Mononuclear cell (primary cell): Measurements from ENCODE around the gene DGKZ. TPM values are rescaled to one million over a fixed set of nuclear protein-coding genes. Genes with fewer than 3 reads are reported as not detected.

Experiments used
- H3K27me3 ChIP-seq: 2 replicates; pipeline ENCODE4 v1.6.0; 2011; ENCODE audit warnings: low read length, control low read depth; ENCODE audit not compliant: insufficient read depth
- H3K4me1 ChIP-seq: 2 replicates; pipeline ENCODE4 v1.5.1; 2011; ENCODE audit warnings: mild to moderate bottlenecking, low read length, control low read depth; ENCODE audit not compliant: insufficient read depth
- H3K4me3 ChIP-seq: 2 replicates; pipeline ENCODE4 v1.5.1; 2011; ENCODE audit warnings: mild to moderate bottlenecking, low read length, moderate library complexity
- H3K9me3 ChIP-seq: 2 replicates; pipeline ENCODE4 v1.5.1; 2011; ENCODE audit warnings: low read depth, mild to moderate bottlenecking, control low read depth, low read length
- total RNA-seq: library from RNA; depleted of rRNA; stranded (reverse); fragments of >200 nt; gene quantifications from one replicate; pipeline ENCODE4 v1.2.3, GENCODE V29; 2012

DGKZ gene
- total RNA-seq, 1 donor: 90.6 TPM

- Histone ChIP-seq H3K27me3 (no peaks in the 10 kb centered on the region), H3K4me3 (peak overlapping the region; percentile 72), H3K9me3 (no peaks in the 10 kb centered on the region), H3K4me1 (peaks cover 93% of the 10 kb centered on the region)
Measured at GRCh38 chr11:46348566-46349401, 1.5 kb downstream of the DGKZ start.

- Histone ChIP-seq H3K9me3 (no peaks in the 10 kb centered on the region), H3K4me3 (no peak overlapping the region), H3K4me1 (peaks cover 87% of the 10 kb centered on the region), H3K27me3 (no peaks in the 10 kb centered on the region)
Measured at GRCh38 chr11:46350695-46351094, 3.4 kb downstream of the DGKZ start.

- no peak overlapping the region for H3K4me3 ChIP-seq
Measured at GRCh38 chr11:46351148-46351547, 3.9 kb downstream of the DGKZ start.

GRCh38 chr11:46351606-46352005, 4.3 kb downstream of the DGKZ start:
- H3K9me3 ChIP-seq: no peaks in the 10 kb centered on the region

More at GRCh38 chr11:46351148-46351547, 3.9 kb downstream of the DGKZ start:
- Histone ChIP-seq H3K4me1 (peaks cover 87% of the 10 kb centered on the region), H3K9me3 (no peaks in the 10 kb centered on the region), H3K27me3 (no peaks in the 10 kb centered on the region)

GRCh38 chr11:46352063-46352841, 5.0 kb downstream of the DGKZ start:
- H3K9me3 ChIP-seq: no peaks in the 10 kb centered on the region
- no peak overlapping the region for H3K4me3 ChIP-seq
- H3K4me1 ChIP-seq: peaks cover 89% of the 10 kb centered on the region
- no peaks in the 10 kb centered on the region for H3K27me3 ChIP-seq

More at GRCh38 chr11:46351606-46352005, 4.3 kb downstream of the DGKZ start:
- Histone ChIP-seq H3K27me3 (no peaks in the 10 kb centered on the region), H3K4me3 (no peak overlapping the region), H3K4me1 (peaks cover 87% of the 10 kb centered on the region)

- H3K4me3 ChIP-seq: no peak overlapping the region
Measured at GRCh38 chr11:46353698-46354097, 6.4 kb downstream of the DGKZ start.

GRCh38 chr11:46356924-46357482, 9.7 kb downstream of the DGKZ start:
- no peaks in the 10 kb centered on the region for H3K9me3 ChIP-seq
- H3K4me1 ChIP-seq: peaks cover 83% of the 10 kb centered on the region
- H3K27me3 ChIP-seq: no peaks in the 10 kb centered on the region
- no peak overlapping the region for H3K4me3 ChIP-seq

More at GRCh38 chr11:46353698-46354097, 6.4 kb downstream of the DGKZ start:
- Histone ChIP-seq H3K27me3 (no peaks in the 10 kb centered on the region), H3K9me3 (no peaks in the 10 kb centered on the region), H3K4me1 (peaks cover 91% of the 10 kb centered on the region)

GRCh38 chr11:46357483-46357936, 10.2 kb downstream of the DGKZ start:
- no peaks in the 10 kb centered on the region for H3K9me3 ChIP-seq
- peaks cover 83% of the 10 kb centered on the region for H3K4me1 ChIP-seq
- H3K27me3 ChIP-seq: no peaks in the 10 kb centered on the region
- no peak overlapping the region for H3K4me3 ChIP-seq

GRCh38 chr11:46359953-46360352, 12.7 kb downstream of the DGKZ start:
- H3K9me3 ChIP-seq: no peaks in the 10 kb centered on the region
- no peaks in the 10 kb centered on the region for H3K27me3 ChIP-seq
- H3K4me1 ChIP-seq: peaks cover 79% of the 10 kb centered on the region
- no peak overlapping the region for H3K4me3 ChIP-seq

GRCh38 chr11:46360878-46361277, 13.6 kb downstream of the DGKZ start:
- Histone ChIP-seq H3K4me3 (peak overlapping the region; percentile 24), H3K27me3 (no peaks in the 10 kb centered on the region), H3K9me3 (no peaks in the 10 kb centered on the region), H3K4me1 (peaks cover 74% of the 10 kb centered on the region)

- H3K27me3 ChIP-seq: no peaks in the 10 kb centered on the region
- H3K4me3 ChIP-seq: peak overlapping the region; percentile 24
- H3K9me3 ChIP-seq: no peaks in the 10 kb centered on the region
- H3K4me1 ChIP-seq: peaks cover 70% of the 10 kb centered on the region
Measured at GRCh38 chr11:46361283-46362155, 14.3 kb downstream of the DGKZ start.

GRCh38 chr11:46362156-46363030, 15.1 kb downstream of the DGKZ start:
- Histone ChIP-seq H3K27me3 (no peaks in the 10 kb centered on the region), H3K4me3 (no peak overlapping the region), H3K9me3 (no peaks in the 10 kb centered on the region), H3K4me1 (peaks cover 69% of the 10 kb centered on the region)

GRCh38 chr11:46363031-46363407, 15.8 kb downstream of the DGKZ start:
- H3K4me1 ChIP-seq: peaks cover 63% of the 10 kb centered on the region
- no peak overlapping the region for H3K4me3 ChIP-seq
- H3K27me3 ChIP-seq: no peaks in the 10 kb centered on the region
- H3K9me3 ChIP-seq: no peaks in the 10 kb centered on the region
